GM19043 (cell line): Measurements from ENCODE around the gene AGBL3.

Experiments
- ATAC-seq: cut with Tn5 transposase; IDR thresholded peaks from one replicate; pipeline ENCODE4 v1.9.1; 2021; ENCODE audit warnings: low read depth; ENCODE audit not compliant: unreplicated experiment

The AGBL3 gene

GRCh38 chr7:135181261-135181928 is 195.1 kb downstream of the AGBL3 start:
- no peak for ATAC-seq

- ATAC-seq, result no peak
Observed at GRCh38 chr7:135181929-135182678, 195.8 kb downstream of the AGBL3 start.

DNA sequence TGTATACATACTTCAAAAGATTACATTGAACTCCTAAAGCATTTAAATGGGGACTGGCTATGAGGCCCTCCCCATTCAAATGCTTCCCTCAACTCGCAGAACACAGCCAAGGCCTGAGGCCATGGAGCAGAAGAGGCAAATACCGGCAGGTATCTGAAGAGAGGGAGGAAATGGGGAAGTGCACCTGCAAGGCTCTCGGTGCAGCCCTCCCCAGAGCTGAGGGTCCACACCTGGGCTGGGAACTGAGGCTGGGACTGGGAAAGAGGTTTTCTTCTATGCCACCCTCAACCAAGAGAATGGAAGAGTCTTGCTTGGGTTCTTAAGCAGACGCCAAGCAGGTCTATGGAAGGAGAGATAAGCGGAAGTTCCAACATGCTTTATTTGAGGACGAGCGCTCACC is 197.2 kb downstream of the AGBL3 start:
- ATAC-seq, result no peak

GRCh38 chr7:135184254-135184841 is 198.0 kb downstream of the AGBL3 start:
- ATAC-seq, result no peak
